SIG-M5 treated with dmso at 0.1 percent for 504 hours (cell line): ENCODE measurements around the gene RAPSN.

Source experiments
- DNase-seq: peaks from one replicate; lab custom pipeline; 2025; ENCODE audit not compliant: unreplicated experiment; lab: John Stamatoyannopoulos, UW

The RAPSN gene

GRCh38 chr11:47391711-47392432 is 57.1 kb downstream of the RAPSN start:
- no peak for DNase-seq

DNA sequence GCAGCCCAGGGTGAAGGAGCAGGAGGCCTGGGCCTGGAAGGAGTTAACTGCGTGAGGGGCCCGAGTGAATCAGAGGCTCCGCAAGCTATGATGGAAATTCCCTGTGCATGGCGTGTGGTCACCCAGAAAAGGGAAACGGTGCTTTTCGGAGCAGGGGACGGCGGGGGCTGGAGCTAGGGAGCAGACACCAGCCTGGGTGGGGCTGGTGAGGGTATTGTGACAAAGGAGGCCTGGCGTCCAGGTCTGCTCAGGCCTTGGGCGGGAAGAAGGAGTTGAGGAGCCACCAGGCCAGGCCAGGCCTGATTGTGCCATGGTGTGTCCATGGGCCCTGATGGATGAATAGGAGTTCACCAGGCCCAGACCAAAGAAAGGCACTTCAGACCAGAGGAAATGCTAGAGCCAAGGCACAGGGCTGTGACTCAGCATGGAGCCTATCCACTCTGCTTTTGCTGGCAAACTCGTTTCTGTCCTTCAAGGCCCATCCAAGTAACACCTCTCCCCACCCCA is 57.8 kb downstream of the RAPSN start:
- peak; percentile 87 for DNase-seq

DNA sequence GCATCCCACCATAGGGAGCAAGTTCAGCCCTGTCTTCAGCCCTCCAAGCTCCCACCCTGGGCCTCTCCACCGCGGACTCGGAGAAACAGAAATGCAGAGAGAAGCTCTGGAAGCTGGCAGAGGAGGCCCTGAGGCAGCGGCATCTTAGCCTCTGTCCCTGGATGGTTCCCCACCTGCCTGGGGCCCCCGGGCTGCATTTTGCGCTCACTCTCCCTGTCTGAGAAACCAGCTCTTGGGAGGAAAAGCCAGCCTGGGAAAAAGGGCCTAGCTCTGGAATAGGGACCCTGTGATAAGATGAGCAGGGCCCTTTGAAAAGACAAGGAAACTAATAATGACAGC is 58.5 kb downstream of the RAPSN start:
- no peak for DNase-seq

GRCh38 chr11:47389577-47390421 is 59.1 kb downstream of the RAPSN start:
- DNase-seq = no peak

DNA sequence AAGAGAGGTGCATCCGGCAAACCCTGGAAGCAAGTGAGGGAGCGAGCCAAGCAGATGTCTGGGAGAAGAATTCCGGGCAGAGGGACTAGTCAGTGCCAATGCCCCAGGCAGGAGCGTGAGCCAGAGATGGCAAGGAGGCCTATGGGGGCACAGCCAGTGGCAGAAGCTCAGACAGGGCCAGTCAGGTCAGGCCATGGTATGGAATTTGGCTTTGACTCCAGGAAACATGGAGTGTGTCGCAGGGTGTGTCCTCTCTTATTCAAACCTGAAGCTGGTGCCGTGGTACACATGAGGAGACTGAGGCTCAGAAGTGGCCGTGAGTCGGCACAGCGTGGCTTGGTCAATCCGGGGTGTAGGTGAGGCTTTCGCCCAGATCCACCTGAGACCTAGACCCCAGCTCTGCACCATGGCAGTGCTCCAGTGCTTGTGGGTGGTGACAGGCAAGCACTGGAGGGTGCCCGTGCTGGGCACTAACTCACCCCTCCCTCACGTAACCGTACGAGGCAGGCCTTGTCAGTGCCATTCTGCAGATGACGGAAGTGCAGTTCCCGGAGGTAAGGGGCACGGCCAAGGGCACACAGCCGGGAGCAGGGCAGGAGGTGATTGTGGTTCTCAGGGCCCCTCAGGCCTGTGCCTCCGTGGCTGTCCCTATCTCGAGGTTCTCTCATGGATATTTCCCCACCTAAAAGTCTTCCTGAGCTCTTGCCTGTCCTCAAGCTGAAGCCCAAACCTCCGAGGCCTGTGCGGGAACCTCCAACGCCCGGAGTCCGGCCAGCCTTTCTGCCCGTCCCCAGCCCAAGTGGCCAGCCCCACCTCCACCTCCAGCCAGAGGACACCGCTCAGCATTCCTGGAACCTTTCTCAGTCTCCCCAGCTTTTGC is 60.0 kb downstream of the RAPSN start:
- DNase-seq = no peak

DNA sequence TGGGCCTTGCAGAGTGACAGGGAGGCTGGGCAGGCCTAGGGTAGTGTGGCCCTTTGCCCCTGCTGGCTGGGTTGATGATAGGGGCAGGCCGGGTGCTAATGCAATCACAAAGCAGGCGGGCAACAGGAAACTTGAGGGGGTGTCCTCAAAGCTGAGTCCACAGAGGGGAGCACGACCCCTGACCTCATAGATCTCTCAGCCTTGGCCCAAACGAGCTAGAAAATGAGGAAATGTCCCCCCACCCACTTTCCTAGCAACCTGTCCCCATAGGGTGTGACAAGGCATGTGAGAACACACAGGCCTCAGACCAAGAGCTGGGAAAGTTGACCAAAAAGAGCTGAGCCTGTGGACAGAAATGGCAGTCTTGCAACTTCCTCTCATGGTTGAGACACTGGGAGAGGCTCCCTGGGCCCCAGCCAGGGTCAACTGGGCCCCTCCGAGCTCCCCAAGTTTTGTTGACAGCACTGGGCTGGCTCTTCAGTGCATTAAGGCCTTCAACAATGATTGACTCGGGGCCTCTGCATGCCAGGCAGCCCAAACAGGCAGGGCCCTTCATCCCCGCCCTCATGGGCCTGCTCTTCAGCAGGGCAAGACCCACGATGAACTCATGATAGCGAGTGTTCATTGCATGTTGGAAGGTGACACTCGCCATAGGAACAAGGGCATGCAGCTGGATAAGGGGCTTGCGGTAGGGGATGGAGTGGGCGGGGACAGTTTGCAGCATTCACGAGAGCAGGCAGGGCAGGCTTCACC is 60.8 kb downstream of the RAPSN start:
- peak; percentile 82 for DNase-seq
